HUDEP-2 (cell line): ENCODE measurements around the gene GDI1.

Experiments
- DNase-seq, 76 experiments: peaks; one replicate each; lab custom pipeline; 2025; ENCODE audit not compliant: unreplicated experiment in 76 of 76; lab: John Stamatoyannopoulos, UW

Gene GDI1

DNA sequence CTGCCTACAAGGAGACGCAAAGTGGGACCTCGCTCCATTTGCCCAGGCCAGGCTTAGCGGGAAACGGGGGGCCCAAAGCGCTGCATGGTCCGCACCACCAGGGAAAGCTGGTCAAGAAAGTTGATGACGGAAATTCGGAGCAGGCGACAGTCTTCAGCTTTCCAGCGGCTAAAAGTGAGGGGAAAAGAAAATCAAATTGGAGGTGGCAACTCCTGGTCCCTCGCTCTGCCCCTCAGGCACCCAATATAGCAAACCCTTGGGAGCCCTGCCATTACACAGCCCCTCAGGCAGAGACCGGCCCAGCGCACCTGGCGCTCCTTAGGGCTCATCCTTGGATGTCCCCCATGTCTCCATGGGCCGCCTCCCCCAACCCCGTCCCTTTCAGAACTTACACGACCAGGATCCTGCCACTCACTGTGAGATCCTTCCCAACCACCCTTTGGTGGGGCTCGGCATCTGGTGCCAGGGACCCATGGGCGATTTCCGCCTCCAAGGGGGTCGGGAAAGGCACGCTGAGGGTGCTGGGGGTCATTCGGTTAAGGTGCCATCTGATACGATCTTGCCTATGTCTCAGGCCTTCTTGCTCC lies 41.0 kb downstream of the GDI1 start:
- peak in 1 of 76 experiments; percentile 3 for DNase-seq

DNA sequence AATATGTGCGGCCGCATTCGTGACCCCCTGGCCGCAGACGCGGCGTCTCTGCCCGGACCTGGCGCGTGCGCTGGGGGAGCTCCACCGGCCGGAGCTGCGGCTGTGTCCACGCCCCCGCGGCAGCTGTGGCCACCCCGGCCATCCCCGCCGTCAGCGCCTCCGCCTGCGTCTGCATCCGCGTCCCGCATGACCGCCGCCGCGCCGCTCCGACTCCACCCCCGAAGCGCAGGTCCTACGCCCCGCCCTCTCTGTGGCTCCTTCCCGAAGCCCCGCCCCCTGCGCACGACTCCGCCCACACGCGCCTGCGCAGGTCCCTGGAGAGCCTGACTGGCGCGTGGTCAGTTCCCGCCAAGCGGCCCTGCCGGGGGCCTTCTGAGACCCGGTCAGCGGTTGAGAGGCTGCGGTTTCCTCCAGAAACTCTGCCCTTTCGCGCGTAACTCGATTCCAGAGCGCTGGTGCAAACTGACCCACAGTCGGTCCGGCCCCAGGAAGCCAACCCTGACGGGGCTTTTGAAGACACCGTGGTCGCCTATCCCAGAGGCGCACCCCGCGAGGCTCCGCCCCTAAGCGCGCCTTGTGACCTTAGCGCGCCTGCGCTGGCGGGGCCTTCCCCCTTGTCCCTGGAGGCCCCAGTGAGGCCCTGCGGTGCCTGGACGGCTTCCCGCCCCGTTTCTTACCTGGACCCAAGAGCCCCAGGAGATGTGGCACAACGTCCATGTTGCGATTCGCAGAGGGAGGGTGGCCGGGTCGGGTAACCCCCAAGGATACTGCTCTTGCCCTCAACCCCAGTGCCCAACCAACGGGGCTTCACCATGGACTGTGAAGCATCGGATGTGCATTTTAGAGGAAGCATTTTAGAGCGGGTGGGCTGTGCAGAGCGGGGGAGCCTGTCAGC lies 42.0 kb downstream of the GDI1 start, which contains the start of gene LAGE3:
TSS of gene LAGE3 (minus strand) at position 554 of the 895 bp plus-strand sequence. CDS start at position 188, 366 bp downstream.
- peak in 75 of 76 experiments; percentile 3 to 95 (median 85) for DNase-seq

DNA sequence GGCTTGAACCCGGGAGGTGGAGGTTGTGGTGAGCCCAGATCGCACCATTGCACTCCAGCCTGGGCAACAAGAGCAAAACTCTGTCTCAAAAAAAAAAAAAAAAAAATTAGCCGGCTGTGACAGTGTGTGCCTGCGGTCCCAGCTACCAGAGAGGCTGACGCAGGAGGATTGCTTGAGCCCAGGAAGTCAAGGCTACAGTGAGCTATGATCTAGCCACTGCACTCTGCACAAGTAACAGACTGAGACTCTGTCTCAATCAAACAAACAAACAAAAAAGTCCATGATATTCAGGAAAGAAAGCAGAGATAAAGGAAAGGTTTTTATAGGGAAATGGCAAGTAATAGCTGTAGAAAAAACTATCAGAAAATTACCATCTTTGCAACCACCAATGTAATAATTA lies 44.2 kb downstream of the GDI1 start:
- no peak for DNase-seq

DNA sequence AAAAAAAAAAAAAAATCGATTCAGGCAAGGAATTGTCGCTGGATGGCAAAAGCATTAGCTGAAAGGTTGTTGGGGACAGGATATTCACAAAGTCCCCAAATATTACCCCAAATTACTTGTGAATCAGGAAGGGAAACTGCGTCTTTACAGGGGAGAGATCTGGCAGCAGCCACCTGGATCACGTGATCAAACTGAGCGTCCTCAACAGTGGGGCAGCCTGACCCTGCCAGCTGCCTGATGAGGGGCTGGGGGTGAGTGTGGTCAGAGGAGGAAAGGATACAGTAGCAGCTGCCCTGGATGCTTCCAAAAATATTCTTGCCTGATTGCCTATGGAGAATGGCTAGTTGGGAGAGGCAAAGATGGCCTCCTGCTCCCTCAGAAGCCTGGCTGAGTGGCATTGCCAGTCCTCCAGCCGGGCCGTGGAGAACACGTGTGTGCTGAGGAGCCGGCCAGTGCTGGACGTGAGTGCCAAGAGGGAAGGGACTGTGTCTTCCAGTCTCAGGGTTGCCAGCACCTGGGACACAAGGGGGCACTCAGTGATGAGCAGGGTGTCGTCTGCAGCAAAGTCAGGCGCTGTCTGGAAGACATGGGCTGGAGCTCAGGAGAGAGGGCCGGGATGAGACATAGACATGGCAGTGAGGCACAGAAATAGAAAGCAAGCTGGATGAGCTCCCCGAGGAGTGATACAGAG lies 45.1 kb downstream of the GDI1 start:
- no peak for DNase-seq

DNA sequence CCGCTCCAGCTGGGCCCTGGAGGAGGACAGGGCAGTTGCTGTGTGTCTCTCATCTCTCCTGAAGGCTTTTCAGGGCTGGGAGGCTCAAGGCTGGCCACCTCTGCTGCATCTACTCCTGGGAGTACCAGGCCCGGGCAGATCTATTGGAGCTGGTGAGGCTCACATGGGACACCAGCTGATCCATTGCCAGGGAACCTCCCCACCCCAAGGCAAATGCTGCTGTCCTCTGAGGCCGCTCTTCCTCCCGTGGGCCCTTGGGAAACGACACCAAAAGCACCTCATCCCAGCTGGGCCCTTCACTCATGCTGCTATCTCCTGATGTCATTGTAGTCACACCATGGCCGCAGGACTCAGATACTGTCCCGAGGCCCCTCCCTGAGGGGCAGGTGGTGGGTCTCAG lies 45.8 kb downstream of the GDI1 start:
- DNase-seq, result no peak

DNA sequence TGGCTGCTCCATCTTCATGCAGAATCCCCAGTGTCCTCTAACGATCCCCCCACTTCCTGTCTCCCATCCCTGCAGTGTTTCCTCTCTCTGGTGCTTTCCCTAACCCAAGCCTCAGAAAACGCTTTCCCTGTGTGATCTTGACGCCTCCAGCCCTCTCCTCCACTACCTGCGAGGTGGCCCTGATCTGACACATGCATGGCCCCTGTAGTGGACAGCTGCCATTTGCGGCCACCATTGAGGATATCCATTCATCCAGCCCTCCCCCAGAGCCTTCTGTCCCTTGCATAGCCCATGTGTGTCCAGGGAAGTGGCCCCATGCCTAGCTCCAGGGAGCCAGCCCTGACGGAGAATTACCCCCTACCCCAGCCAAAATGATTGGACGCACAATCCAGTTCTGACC lies 46.4 kb downstream of the GDI1 start:
- DNase-seq, result no peak

DNA sequence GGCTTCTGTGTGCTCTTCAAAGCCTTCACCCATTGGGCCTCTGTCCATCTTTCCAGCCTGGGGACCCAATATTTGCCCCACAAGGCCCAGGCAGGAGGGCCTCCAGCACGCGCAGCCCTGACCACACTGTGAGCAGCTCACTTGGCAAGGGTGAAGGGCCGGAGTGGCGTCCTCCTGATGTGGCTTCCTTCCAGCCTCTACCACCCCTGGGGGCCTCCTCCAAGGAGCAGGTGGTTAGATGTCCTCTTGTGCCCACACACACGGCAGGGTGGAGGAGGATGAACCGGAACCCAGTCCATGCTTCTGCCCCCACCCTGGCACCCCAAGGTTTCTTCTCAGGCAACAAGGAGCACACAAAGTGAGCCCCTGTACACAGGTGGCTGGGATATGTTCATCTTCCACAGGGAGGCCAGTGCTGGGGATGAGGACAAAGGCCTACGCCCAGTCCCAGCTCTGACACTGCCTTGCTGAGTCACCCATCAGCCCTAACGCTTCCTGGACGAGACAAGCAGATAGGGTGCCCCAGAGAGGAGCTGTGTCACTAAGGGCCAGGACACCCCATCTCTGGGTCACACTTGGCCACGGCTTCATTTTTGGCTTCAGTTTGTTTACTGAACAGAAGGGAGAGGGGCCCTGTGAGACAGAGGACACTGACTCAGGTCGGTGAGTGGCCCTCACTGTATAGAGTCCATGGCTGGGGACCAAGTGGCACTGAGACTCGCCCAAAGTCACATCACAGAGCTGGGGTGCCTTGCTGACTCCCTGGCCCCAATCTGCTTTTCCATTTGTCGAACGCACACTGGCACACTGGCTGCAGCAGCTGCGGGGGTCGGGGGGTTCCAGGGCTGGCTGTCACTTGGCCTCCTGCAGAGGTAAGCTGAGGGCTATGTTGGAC lies 47.5 kb downstream of the GDI1 start:
- DNase-seq, result peak in 64 of 76 experiments; percentile 1 to 76 (median 46)

DNA sequence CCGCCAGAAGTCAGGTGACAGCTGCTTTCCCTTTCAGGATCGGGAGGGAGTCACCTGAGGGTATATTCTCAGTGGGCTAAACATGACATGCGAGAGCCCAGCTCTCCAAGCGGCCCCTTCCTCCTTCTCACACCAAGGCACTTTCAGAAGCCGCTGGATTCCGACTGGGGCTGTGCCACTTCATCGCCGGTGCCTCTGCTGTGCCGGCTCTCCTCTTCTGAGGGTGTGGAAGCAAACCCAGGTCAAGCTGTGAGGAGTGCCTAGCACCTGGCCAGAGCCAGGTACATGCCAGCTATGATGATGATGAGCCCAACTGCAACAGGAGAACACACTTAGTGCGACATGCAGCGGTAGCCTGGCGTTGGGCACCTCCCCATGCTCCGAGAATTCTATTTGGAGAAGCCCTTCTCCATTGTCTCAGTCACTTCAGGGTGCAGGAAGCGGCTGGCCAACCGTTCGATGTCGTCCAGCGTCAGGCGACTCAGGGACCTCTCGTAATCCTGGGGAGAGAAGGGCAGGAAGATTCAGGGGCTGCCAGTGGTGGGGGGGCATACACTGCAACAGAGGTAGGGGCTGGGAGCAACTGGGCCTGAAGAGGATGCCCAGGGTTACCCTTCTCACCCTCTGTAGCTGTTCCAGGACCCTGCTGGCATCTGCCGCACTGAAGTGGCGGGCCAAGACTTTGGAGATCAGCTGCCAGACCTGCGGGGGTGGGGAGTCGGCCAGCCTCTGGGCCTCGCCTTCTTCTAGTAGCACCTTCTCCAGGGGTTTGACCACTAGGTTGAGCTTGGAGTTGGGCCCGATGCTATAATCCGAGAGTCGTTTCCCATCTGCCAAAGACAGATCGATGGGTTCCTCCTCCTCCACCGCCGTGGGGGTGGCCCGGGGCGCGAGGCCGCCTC lies 48.4 kb downstream of the GDI1 start:
- DNase-seq, result peak in 12 of 76 experiments; percentile 5 to 26 (median 18)

DNA sequence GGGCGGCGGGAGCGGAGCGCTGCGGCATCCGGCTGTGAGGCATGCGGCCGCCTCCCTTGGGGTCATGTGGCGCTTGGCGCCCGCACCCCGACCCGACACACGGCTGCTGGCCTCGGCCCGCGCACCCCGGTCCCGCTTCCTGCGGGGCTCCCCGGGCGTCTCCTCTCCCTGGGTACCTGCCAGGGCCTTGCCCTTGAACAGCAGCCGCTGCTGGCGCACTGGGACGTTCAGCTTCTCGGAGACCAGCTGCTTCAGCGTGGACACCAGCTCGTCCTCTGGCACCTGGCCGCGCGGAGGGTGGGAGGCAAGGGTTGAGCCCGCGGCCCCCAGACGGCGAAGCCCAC lies 49.1 kb downstream of the GDI1 start:
- DNase-seq, result peak in 5 of 76 experiments; percentile 7 to 26 (median 23)

DNA sequence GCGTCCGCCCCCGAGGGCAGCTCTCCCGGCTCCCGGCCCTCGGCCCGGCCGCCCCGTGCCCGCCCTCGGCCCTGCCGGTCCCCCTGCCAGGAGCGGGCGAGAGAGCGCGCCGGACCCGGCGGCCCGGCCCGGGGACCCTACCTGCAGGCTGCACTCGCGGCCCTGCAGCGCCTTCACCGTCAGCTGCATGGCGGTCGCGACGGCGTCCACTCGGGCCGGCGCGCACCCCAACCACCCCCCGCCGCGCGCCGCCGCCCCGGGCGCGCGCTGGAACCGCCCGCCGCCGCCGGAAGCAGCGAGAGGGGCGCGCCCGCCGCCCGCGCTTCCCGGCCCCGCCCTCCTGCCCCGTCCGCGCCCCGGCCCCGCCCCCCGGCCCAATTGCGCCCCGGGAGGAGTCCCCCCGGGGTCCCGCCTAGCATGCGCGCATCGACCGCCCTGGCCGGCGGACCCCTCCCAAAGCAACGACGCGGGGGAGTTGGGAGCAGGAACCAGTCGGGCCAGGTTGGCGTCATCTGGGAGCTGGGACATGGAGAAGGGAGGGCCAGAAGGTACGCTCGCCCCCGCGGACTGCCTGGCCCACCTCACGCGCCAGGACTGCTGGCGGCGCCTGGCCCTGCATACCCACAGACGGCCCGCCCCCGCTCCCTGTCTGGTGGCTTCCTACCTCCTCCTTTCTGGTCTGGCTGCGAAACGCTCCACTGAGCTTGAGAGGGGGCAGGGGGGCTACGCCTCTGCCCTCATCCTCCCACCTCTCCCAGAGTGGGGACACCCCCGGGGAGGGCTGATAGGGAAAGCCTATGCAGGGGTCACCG lies 49.6 kb downstream of the GDI1 start, which contains the start of gene UBL4A:
TSS of gene UBL4A (minus strand) at position 220 of the 812 bp plus-strand sequence. CDS start at position 189, 31 bp downstream.
- peak in 49 of 76 experiments; percentile 3 to 78 (median 35) for DNase-seq

DNA sequence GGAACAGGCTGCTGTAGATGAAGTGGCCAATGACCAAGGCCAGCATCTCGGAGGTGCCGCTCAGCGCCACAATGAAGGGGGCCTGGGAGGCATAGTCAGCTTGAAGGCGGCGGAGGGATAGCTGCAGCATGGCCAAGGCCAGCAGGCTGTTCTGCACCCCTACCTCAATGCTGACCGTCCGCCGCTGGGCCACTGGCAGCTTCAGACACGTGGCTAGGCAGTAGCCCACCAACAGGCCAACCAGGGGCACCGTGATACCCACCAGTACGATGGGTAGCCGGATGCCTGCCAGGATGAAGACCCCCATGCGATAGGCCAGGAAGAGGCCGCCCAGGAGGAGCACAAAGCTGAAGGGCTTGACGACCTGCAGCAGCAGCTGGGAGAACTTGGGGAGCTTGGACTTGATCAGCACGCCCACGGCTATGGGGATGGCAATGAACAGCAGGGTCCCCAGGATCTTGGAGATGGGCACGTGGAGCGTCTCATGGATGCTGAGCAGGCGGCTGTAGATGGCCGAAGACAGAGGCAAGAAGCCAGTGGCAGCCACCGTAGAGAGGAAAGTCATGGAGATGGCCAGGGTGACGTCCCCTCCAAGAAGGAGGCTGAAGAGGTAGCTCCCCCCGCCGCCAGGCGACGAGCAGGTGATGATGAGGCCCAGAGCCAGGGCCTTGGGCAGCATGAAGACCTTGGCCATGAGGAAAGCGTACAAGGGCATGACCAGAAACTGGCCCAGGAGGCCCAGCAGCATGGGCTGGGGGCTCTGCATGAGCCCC lies 50.8 kb downstream of the GDI1 start:
- no peak for DNase-seq

DNA sequence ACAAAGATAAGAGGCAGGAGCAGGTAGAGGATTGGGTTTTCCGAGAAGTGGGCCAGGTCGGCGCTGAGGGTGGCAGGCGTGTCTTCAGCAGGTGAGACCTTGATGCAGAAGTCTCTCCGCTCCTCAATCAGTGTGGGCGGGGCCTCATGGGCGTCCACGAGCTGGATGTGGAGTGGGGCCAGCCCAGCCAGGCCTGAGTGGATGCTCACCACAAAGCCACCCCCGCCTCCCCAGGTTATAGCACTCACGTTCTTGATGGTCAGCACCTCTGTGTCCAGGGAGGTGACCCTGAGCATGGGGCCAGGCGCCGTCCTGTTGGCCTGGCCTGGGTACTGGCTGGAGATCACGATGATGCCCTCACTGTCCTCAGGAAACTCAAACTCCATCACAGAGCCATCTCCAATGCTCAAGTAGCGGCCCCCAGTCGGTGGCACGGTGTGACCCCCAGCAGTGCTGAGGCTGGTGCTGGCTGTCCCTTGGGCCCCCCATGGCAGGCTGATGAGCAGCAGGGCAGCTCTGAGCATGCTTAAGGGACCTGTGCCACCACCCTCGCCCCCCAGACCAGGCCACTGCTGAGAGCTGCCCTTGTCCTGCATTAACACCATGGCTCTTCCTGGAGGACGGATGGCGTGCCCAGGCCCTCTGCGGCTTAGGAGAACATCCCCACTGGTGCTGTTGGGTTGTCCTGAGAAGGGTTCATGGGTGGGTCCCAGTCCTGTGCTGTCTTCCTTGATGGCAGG lies 51.6 kb downstream of the GDI1 start:
- DNase-seq, result no peak

DNA sequence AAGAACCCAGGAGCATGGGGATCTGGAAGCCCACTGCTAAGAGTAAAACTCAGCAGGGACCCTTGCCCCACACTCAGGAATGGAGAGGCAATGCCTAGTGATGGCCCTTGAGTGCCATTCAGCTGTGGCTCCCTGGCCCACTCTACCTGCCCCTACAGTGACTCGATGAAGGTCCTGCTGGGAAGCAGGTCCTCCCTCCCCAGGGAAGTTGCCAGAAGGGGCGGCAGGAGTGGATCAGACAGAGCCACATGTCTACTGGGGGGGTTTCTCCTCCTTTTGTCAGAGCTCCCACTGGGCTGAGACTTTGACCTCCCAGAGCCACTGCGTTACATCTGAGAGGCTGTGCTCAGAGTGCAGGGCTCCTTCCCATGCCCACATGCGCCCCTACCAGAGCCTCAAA lies 52.2 kb downstream of the GDI1 start:
- no peak for DNase-seq

DNA sequence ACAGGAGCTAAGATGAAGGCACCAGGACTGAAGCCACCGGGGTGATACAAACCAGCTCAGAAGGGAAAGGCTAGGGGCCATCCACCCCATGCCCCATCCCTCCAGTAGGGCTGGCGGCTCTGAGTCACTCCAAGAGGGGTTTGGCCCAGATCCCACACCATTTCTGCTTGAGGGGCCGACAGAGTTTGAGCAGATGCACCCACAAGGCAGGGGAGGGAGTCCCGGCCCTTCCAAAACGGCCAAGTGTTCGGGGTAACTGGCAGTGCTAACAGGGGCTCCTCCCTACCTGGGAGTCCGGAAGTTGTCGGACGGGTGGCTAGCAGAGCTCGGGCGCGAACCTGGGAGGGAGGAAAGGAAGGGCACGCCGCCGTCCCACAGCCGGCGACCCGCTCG lies 53.1 kb downstream of the GDI1 start:
- peak in 21 of 76 experiments; percentile 1 to 45 (median 26) for DNase-seq

DNA sequence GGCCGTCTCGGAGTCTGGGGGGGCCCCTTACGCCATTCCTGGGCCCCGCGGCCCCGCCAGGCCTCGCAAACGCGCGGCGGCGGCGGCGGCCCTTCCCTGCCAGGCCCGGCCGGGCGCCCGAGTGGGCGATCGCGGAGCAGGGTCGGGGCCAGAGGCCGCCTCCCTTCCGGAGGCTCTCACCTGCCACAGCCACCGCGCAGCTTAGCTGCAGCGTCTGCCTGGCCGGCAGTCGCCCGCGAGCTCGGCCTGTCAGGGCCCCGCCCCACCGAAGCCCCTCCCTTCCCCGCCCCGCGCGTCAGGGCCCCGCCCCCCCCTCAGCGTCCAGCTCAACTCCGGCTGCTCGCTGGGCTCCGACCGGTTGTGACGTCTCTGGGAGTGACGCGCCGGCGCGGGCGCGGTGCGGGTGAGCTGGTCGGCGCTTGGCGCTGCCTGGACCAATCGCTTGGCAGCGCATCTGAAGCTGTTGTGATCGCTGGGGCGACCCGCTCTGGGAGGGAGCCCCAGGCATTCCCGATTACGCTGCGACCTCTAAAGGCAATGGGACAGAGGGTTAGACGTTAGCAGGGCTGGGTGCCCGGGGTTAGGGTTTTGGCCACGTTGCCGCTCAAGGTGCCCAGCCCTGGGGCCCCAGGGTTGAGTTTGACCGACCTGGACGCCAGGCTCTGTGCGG lies 53.6 kb downstream of the GDI1 start, which contains the start of gene SLC10A3:
TSS of gene SLC10A3 (minus strand) at position 216 of the 670 bp plus-strand sequence. CDS start 1,689 bp downstream, outside the sequence.
- peak in 74 of 76 experiments; percentile 37 to 94 (median 86) for DNase-seq
